Measurements from ENCODE around the gene PVRIG.
"Not testable (repeated sequence)": the region's sequence is repeated elsewhere in the genome, so short reads cannot be mapped to it uniquely, and the experiment has no call there.

GRCh38 chr7:100264669-100265165, 45.0 kb downstream of the PVRIG start:
- TF ChIP-seq POLR2A, CTCF (IDR thresholded peaks at IDR 0.05): not testable (repeated sequence)

All from testis (tissue), 2 donors.